ENCODE measurements around the gene CASP10. TPM values are rescaled to one million over a fixed set of nuclear protein-coding genes. Genes with fewer than 3 reads are reported as not detected.

CASP10 gene
- polyA plus RNA-seq, 1 of the 3 experiments (the other 2 are of a cell fraction): 0.12 TPM

GRCh38 chr2:201174687-201175086, 8.3 kb upstream of the CASP10 start (continued):
- no peak for TF ChIP-seq IRF3 (IDR thresholded peaks at IDR 0.05; ENCODE audit: low read depth, low read length)
- TF ChIP-seq FOSL2 (IDR thresholded peaks at IDR 0.05; ENCODE audit: borderline replicate concordance, low read depth): no peak
- TF ChIP-seq RCOR1 (IDR thresholded peaks at IDR 0.05; ENCODE audit: low read length): no peak
- no peak for TF ChIP-seq TCF12 (IDR thresholded peaks at IDR 0.05)
- TF ChIP-seq MAX (IDR thresholded peaks at IDR 0.05; ENCODE audit: low read depth): no peak
- no peak for TF ChIP-seq USF1 (IDR thresholded peaks at IDR 0.05; ENCODE audit: borderline replicate concordance, low read depth)

GRCh38 chr2:201176081-201176481, 6.9 kb upstream of the CASP10 start:
- ChIA-PET POLR2A (no interaction called here), CTCF (interaction anchor here (0.8 to 3.3 kb wide), 4 partner anchors 8 to 270 kb away, joined by 3 to 39 read pairs (median 3); no protein-coding TSS in a partner anchor)
- Histone ChIP-seq H3F3A (replicated peaks; ENCODE audit: insufficient read depth) (no peaks in the 10 kb centered on the region), H4K20me1 (ENCODE audit: insufficient read depth) (no peaks in the 10 kb centered on the region), H3K4me3 (ENCODE audit: low read depth in 2 of 2, low read length in 1 of 2) (no peak overlapping the region), H3K9ac (no peak overlapping the region), H3K4me2 (no peak overlapping the region), H3K9me3 (no peaks in the 10 kb centered on the region), H3K27ac (ENCODE audit: low read depth in 2 of 2, low read length in 1 of 2) (no peak overlapping the region), H3K79me2 (ENCODE audit: insufficient read depth) (no peaks in the 10 kb centered on the region), H3K4me1 (ENCODE audit: control insufficient read depth in 1 of 2, insufficient read depth in 2 of 2, low read depth in 1 of 2, low read length in 1 of 2) (no peaks in the 10 kb centered on the region), H2AFZ (ENCODE audit: low read depth) (no peak overlapping the region), H3K9me2 (no peaks in the 10 kb centered on the region), H3K27me3 (ENCODE audit: insufficient read depth) (no peaks in the 10 kb centered on the region), H3K36me3 (replicated peaks in 1 of 2; ENCODE audit: control insufficient read depth in 1 of 2, insufficient read depth in 2 of 2, low read length in 1 of 2) (no peaks in the 10 kb centered on the region)
- no peak for DNase-seq
- WGBS (ENCODE audit: low lambda C conversion rate): 50% methylated on average over 6 of the region's 6 CpGs
- TF ChIP-seq RAD21 (IDR thresholded peaks at IDR 0.05; ENCODE audit: low read length): no peak
- TF ChIP-seq CTCF (IDR thresholded peaks at IDR 0.05): no peak
- TF ChIP-seq SIN3A (IDR thresholded peaks at IDR 0.05; ENCODE audit: borderline replicate concordance, low read depth, low read length): no peak
- no peak for TF ChIP-seq TEAD4 (IDR thresholded peaks at IDR 0.05; ENCODE audit: borderline replicate concordance, insufficient read depth)
- TF ChIP-seq YY1 (IDR thresholded peaks at IDR 0.05; ENCODE audit: low read depth): no peak
- no peak for TF ChIP-seq RXRA (IDR thresholded peaks at IDR 0.05; ENCODE audit: borderline replicate concordance, low read depth)
- no peak for TF ChIP-seq NRF1 (IDR thresholded peaks at IDR 0.05; ENCODE audit: low read depth, low read length)

Data from SK-N-SH (cell line).